IMR-90 (cell line): Measurements from ENCODE around the gene NOL12. TPM values are rescaled to one million over a fixed set of nuclear protein-coding genes. Genes with fewer than 3 reads are reported as not detected.

Source experiments
- ATAC-seq: fragments of 200-7000 bp; cut with Tn5 transposase; 2 replicates; pipeline ENCODE4 v1.9.1; 2020; ENCODE audit warnings: low read depth, mild to moderate bottlenecking, moderate library complexity
- BruUV-seq: library from RNA; stranded (reverse); fragments of 400-500 nt; replicated peaks from 2 replicates; lab custom pipeline; 2021; lab: Mats Ljungman, UMichigan
- CTCF ChIA-PET: fragments of 300-600 bp; formaldehyde crosslinking; extraction: SDS; loops from one replicate; lab custom pipeline; 2021; ENCODE audit warnings: antibody characterized with exemption; lab: Yijun Ruan, JAX
- POLR2A ChIA-PET: fragments of 300-600 bp; sonication (Branson Sonifier 250); formaldehyde crosslinking; loops from one replicate; lab custom pipeline; 2022; ENCODE audit warnings: antibody characterized with exemption; ENCODE audit not compliant: unreplicated experiment; lab: Charles Lee
- DNase-seq: peaks from one replicate; pipeline ENCODE4 v3.0.0; 2013
- H2AFZ ChIP-seq: replicated peaks from 2 replicates; pipeline ENCODE3; 2013; ENCODE audit warnings: low read length, mild to moderate bottlenecking; ENCODE audit not compliant: poor library complexity
- H2AK5ac ChIP-seq: 2 replicates; pipeline ENCODE4 v1.6.1; 2013; ENCODE audit warnings: low read depth, low read length, inconsistent platforms
- H2AK9ac ChIP-seq: replicated peaks from 2 replicates; pipeline ENCODE3; 2013; ENCODE audit warnings: mild to moderate bottlenecking, low read depth, low read length, moderate library complexity; ENCODE audit not compliant: poor library complexity
- H2BK120ac ChIP-seq: 2 replicates; pipeline ENCODE4 v1.6.1; 2013; ENCODE audit warnings: low read depth, low read length, inconsistent platforms
- H2BK15ac ChIP-seq: 3 replicates; pipeline ENCODE4 v1.6.1; 2013; ENCODE audit warnings: low read depth, low read length, inconsistent platforms
- H2BK20ac ChIP-seq: 2 replicates; pipeline ENCODE4 v1.6.1; 2013; ENCODE audit warnings: low read depth, mild to moderate bottlenecking, inconsistent platforms, low read length, moderate library complexity
- H2BK5ac ChIP-seq: 2 replicates; pipeline ENCODE4 v1.6.1; 2013; ENCODE audit warnings: mild to moderate bottlenecking, low read depth, low read length, inconsistent platforms; ENCODE audit not compliant: poor library complexity, severe bottlenecking
- H3K14ac ChIP-seq: replicated peaks from 2 replicates; pipeline ENCODE4 v1.6.1; 2013; ENCODE audit warnings: low read depth, low read length, inconsistent platforms
- H3K18ac ChIP-seq: 2 replicates; pipeline ENCODE4 v1.6.1; 2013; ENCODE audit warnings: low read depth, low read length, control low read depth
- H3K23ac ChIP-seq: 2 replicates; pipeline ENCODE4 v1.6.1; 2013; ENCODE audit warnings: low read depth, low read length, inconsistent platforms
- H3K27ac ChIP-seq: 2 replicates; pipeline ENCODE4 v1.5.1; 2013; ENCODE audit warnings: mild to moderate bottlenecking, control low read depth, low read length; ENCODE audit not compliant: insufficient read depth
- H3K27me3 ChIP-seq: 2 replicates; pipeline ENCODE4 v1.6.1; 2013; ENCODE audit warnings: low read length; ENCODE audit not compliant: control insufficient read depth, insufficient read depth
- H3K36me3 ChIP-seq: 2 replicates; pipeline ENCODE4 v1.6.1; 2013; ENCODE audit warnings: low read length, mixed read lengths; ENCODE audit not compliant: control insufficient read depth, insufficient read depth
- H3K4ac ChIP-seq: 2 replicates; pipeline ENCODE4 v1.6.1; 2013; ENCODE audit warnings: low read depth, low read length, inconsistent platforms
- H3K4me1 ChIP-seq: 2 replicates; pipeline ENCODE4 v1.6.1; 2013; ENCODE audit warnings: low read length, mixed read lengths; ENCODE audit not compliant: control insufficient read depth, insufficient read depth
- H3K4me2 ChIP-seq: 2 replicates; pipeline ENCODE4 v1.6.1; 2013; ENCODE audit warnings: low read depth, mild to moderate bottlenecking, control low read depth, low read length, moderate library complexity
- H3K4me3 ChIP-seq: 2 replicates; pipeline ENCODE4 v1.5.1; 2013; ENCODE audit warnings: low read depth, mild to moderate bottlenecking, control low read depth, low read length, moderate library complexity; ENCODE audit not compliant: insufficient read depth
- H3K56ac ChIP-seq: 2 replicates; pipeline ENCODE4 v1.6.1; 2013; ENCODE audit warnings: low read length, inconsistent platforms; ENCODE audit not compliant: insufficient read depth; ENCODE audit errors: extremely low read depth
- H3K79me1 ChIP-seq, 2 experiments: 2 replicates each; pipeline ENCODE4 v1.6.1; 2013; ENCODE audit warnings: low read length in 2 of 2, inconsistent platforms in 1 of 2, low read depth in 1 of 2
- H3K9ac ChIP-seq: 2 replicates; pipeline ENCODE4 v1.6.1; 2013; ENCODE audit warnings: low read depth, low read length, control low read depth
- H3K9me1 ChIP-seq: 2 replicates; pipeline ENCODE4 v1.6.1; 2013; ENCODE audit warnings: low read length, inconsistent platforms; ENCODE audit not compliant: insufficient read depth
- H3K9me3 ChIP-seq: 2 replicates; pipeline ENCODE4 v1.6.1; 2013; ENCODE audit warnings: low read length; ENCODE audit not compliant: control insufficient read depth, insufficient read depth
- H4K20me1 ChIP-seq: 2 replicates; pipeline ENCODE4 v1.6.1; 2013; ENCODE audit warnings: low read length, inconsistent platforms; ENCODE audit not compliant: insufficient read depth
- H4K5ac ChIP-seq: 2 replicates; pipeline ENCODE4 v1.6.1; 2013; ENCODE audit warnings: mild to moderate bottlenecking, low read depth, low read length, control low read depth
- H4K8ac ChIP-seq, 2 experiments: 2 replicates each; pipeline ENCODE4 v1.6.1; 2013; ENCODE audit warnings: low read depth in 2 of 2, low read length in 2 of 2, control low read depth in 1 of 2, inconsistent platforms in 1 of 2
- H4K91ac ChIP-seq: 2 replicates; pipeline ENCODE4 v1.6.1; 2013; ENCODE audit warnings: low read depth, low read length, inconsistent platforms; ENCODE audit not compliant: insufficient read depth
- BHLHE40 ChIP-seq: fragments of 150-350 bp; IDR thresholded peaks from 2 replicates; pipeline ENCODE4 v1.6.1; 2016; ENCODE audit warnings: mild to moderate bottlenecking, low read depth, low read length
- CEBPB ChIP-seq: IDR thresholded peaks from 2 replicates; pipeline ENCODE4 v1.6.1; 2012; ENCODE audit warnings: low read depth, low read length, improper control_type of control experiment
- CTCF ChIP-seq: conservative IDR thresholded peaks from 2 replicates; pipeline ENCODE4 v1.5.1; 2012; ENCODE audit warnings: mild to moderate bottlenecking, low read depth, low read length, improper control_type of control experiment
- FOS ChIP-seq: fragments of 150-350 bp; IDR thresholded peaks from 2 replicates; pipeline ENCODE4 v1.6.1; 2016; ENCODE audit warnings: low read depth, low read length
- NFE2L2 ChIP-seq: fragments of 150-350 bp; IDR thresholded peaks from 2 replicates; pipeline ENCODE4 v1.6.1; 2016; ENCODE audit warnings: low read depth, mild to moderate bottlenecking, low read length
- POLR2A ChIP-seq: IDR thresholded peaks from 2 replicates; pipeline ENCODE4 v1.6.1; 2012; ENCODE audit warnings: mild to moderate bottlenecking, low read depth, low read length
- RCOR1 ChIP-seq: IDR thresholded peaks from 2 replicates; pipeline ENCODE4 v1.6.1; 2012; ENCODE audit warnings: mild to moderate bottlenecking, low read length, improper control_type of control experiment; ENCODE audit not compliant: insufficient replicate concordance
- RFX5 ChIP-seq: IDR thresholded peaks from 2 replicates; pipeline ENCODE4 v1.8.0; 2012; ENCODE audit warnings: low read depth, mild to moderate bottlenecking, low read length, moderate library complexity
- SMC3 ChIP-seq: fragments of 150-350 bp; IDR thresholded peaks from 2 replicates; pipeline ENCODE4 v1.6.1; 2016; ENCODE audit warnings: low read depth, mild to moderate bottlenecking, antibody characterized with exemption, low read length, moderate library complexity
- USF2 ChIP-seq: fragments of 150-350 bp; IDR thresholded peaks from 2 replicates; pipeline ENCODE4 v1.6.1; 2017; ENCODE audit warnings: mild to moderate bottlenecking, antibody characterized with exemption, low read length, low read depth
- WGBS, 2 experiments: methylation state at CpG; one replicate each; pipeline versions ENCODE4 v1.1.5 to v1.1.7; 2013; ENCODE audit warnings: missing lambda C conversion rate in 2 of 2; ENCODE audit not compliant: insufficient read length in 1 of 2; ENCODE audit errors: extremely low coverage in 2 of 2; 5-methylcytosine and 5-hydroxymethylcytosine counted together
- dilution Hi-C: fragments of 300-500 bp; cut with HindIII; formaldehyde crosslinking; loops from one replicate; pipeline ENCODE4 v1.14.3; 2018; ENCODE audit warnings: low sequenced_read_pairs; ENCODE audit not compliant: unreplicated experiment
- in situ Hi-C: fragments of 300-500 bp; cut with MboI; formaldehyde crosslinking; loops from 3 replicates; pipeline ENCODE4 v1.14.3; 2019; ENCODE audit warnings: low sequenced_read_pairs, inconsistent platforms, mixed read lengths
- intact Hi-C: fragments of 100-400 bp; cut with micrococcal nuclease; formaldehyde crosslinking; loops from 2 replicates; pipeline ENCODE4 v1.10.0; 2022
- polyA plus RNA-seq, 3 experiments: library from polyadenylated mRNA; depleted of rRNA; stranded (reverse); fragments of >200 nt; gene quantifications; 2 replicates each; pipeline ENCODE4 v1.2.3, GENCODE V29; 2012; ENCODE audit warnings: low replicate concordance in 1 of 3
- total RNA-seq: library from RNA; depleted of rRNA; stranded (reverse); fragments of >200 nt; gene quantifications from 2 replicates; pipeline ENCODE4 v1.2.3, GENCODE V29; 2012

The NOL12 gene
- total and polyA plus RNA-seq, 2 of the 4 experiments (the other 2 are of a cell fraction) = 16.0 to 25.6 TPM

GRCh38 chr22:37647317-37647716, 38.8 kb upstream of the NOL12 start:
- H2BK20ac ChIP-seq = no peak overlapping the region
- no peak overlapping the region for H2AK9ac ChIP-seq
- no peak overlapping the region for H3K27ac ChIP-seq
- WGBS, 2 experiments = 100% methylated on average over 2 of the region's 9 CpGs; no CpG with 5 or more reads in 1 of the 2 experiments
- H3K79me1 ChIP-seq = peaks cover 0 to 17% of the 10 kb centered on the region in 2 experiments; a peak in 2 of 4 replicates
- no peak overlapping the region for H4K5ac ChIP-seq
- no peak overlapping the region for H3K23ac ChIP-seq
- H3K18ac ChIP-seq = no peak overlapping the region
- no peak overlapping the region for H2BK120ac ChIP-seq
- no peak overlapping the region for H3K14ac ChIP-seq
- no peaks in the 10 kb centered on the region for H3K9me3 ChIP-seq
- ATAC-seq (no peak), DNase-seq (no peak)
- H2BK5ac ChIP-seq = no peak overlapping the region
- H3K27me3 ChIP-seq = no peaks in the 10 kb centered on the region
- H4K20me1 ChIP-seq = peaks cover 9% of the 10 kb centered on the region
- H4K8ac ChIP-seq = no peak overlapping the region
- intact Hi-C loops = no loop called here
- no peak overlapping the region for H3K4ac ChIP-seq
- no peak overlapping the region for H3K9ac ChIP-seq
- BruUV-seq = no TSS peak
- in situ Hi-C loops = loop anchor here (5.0 kb wide), 1 partner anchor 35 kb away; no protein-coding TSS in a partner anchor
- H2AK5ac ChIP-seq = no peak overlapping the region
- H3K4me1 ChIP-seq = peaks cover 4% of the 10 kb centered on the region
- H4K91ac ChIP-seq = no peak overlapping the region
- no peak overlapping the region for H3K56ac ChIP-seq
- H2BK15ac ChIP-seq = no peak overlapping the region
- POLR2A ChIA-PET = no interaction called here
- TF ChIP-seq CTCF (no peak), SMC3 (no peak), RCOR1 (no peak), FOS (no peak), NFE2L2 (no peak), CEBPB (no peak), POLR2A (no peak), BHLHE40 (no peak), RFX5 (no peak), USF2 (no peak)
- H3K4me3 ChIP-seq = no peak overlapping the region
- H3K4me2 ChIP-seq = no peak overlapping the region
- H2AFZ ChIP-seq = no peak overlapping the region
- H3K9me1 ChIP-seq = no peaks in the 10 kb centered on the region
- dilution Hi-C loops = no loop called here
- CTCF ChIA-PET = interaction anchor here (0.7 kb wide), 1 partner anchor 39 kb away, joined by 3 read pairs; the partner anchor contains the start of gene GGA1
- H3K36me3 ChIP-seq = peaks cover 65% of the 10 kb centered on the region
